ENCODE data around the gene RAB1A. TPM values are rescaled to one million over a fixed set of nuclear protein-coding genes. Genes with fewer than 3 reads are reported as not detected.
"Not testable (repeated sequence)": the region's sequence is repeated elsewhere in the genome, so short reads cannot be mapped to it uniquely, and the experiment has no call there.

The RAB1A gene
- total RNA-seq, 2 donors from 2014 or later = 103 to 136 TPM

DNA sequence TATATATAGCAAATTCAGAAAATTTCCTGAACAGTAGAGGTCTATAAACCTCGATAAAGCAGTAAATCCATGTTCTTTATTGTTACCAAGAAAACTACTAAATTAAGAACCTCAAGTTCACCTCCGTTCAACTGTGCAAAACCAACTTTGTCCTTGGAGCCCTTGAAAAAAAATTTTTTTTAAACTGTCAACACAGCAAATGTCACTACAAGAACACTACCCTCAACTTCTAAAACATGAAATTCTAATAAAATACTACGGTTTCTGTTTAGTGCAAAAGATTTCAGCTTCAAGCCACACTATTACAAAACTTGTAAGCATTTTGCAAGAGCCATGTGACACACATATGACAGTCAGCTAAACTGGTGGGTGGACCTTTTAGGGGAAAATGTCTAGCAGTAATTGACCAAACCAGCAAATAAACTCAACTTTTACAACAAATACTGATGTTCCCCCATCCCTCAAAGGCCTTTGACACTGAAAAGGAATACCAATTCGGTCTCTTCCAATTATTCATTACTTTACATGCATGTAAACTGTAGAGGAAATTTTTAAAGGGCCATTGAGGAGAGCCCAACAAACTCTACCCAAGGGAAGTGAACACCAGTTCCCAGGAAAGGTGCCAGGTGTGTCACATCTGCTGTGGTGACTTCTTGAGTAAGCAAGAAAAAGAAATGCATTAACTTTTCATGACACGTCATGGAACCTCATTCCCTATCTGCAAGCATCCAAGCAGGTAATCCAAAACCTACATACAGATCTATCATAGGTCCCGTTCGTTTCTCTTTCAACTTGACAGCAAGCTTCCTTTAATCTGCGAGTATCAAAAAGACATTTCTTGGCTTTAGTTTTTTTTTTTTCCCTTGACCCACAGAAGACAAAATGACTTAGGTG lies 1.4 kb downstream of the RAB1A start:
- Mint-ChIP-seq H3K27me3 (no peaks in the 10 kb centered on the region), H3K27ac (peak overlapping the region; percentile 93 to 96), H3K4me3 (peak overlapping the region; percentile 96), H3K36me3 (peaks cover 13% of the 10 kb centered on the region), H3K9me3 (no peaks in the 10 kb centered on the region), H3K4me1 (ENCODE audit: low read depth in 2 of 2) (peaks cover 36 to 46% of the 10 kb centered on the region in 2 donors)
- ATAC-seq = no peak
- DNase-seq (ENCODE audit: low spot score) = no peak

DNA sequence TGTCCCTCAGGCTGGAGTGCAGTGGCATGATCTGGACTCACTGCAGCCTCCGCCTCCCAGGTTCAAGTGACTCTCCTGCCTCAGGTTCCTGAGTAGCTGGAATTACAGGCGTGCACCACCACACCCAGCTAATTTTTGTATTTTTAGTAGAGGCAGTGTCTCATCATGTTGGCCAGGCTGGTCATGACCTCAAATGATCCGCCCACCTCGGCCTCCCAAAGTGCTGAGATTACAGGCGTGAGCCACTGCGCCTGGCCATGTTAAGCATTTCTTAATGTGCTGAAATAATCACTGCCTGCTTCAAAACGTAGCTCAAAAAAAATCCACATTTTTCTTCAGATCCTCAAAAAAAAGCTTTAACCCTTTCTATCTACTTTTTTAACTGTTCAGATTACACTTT lies 4.4 kb downstream of the RAB1A start:
- not testable (repeated sequence) for H3K27me3 Mint-ChIP-seq; H3K9me3 Mint-ChIP-seq; DNase-seq (ENCODE audit: low spot score); H3K27ac Mint-ChIP-seq; ATAC-seq
- Mint-ChIP-seq H3K4me3 (peak overlapping the region; percentile 34), H3K4me1 (ENCODE audit: low read depth in 2 of 2) (peaks cover 45 to 60% of the 10 kb centered on the region in 2 donors), H3K36me3 (peaks cover 13% of the 10 kb centered on the region)

GRCh38 chr2:65122313-65122712 lies 7.6 kb downstream of the RAB1A start:
- no peaks in the 10 kb centered on the region for H3K9me3 Mint-ChIP-seq
- no peak for ATAC-seq
- no peak for DNase-seq (ENCODE audit: low spot score)
- H3K4me3 Mint-ChIP-seq = no peak overlapping the region
- H3K27ac Mint-ChIP-seq = no peak overlapping the region
- no peaks in the 10 kb centered on the region for H3K27me3 Mint-ChIP-seq
- no peaks in the 10 kb centered on the region for H3K36me3 Mint-ChIP-seq
- H3K4me1 Mint-ChIP-seq (ENCODE audit: low read depth in 2 of 2) = peaks cover 47% of the 10 kb centered on the region in 2 donors

- no peak for ATAC-seq
- Mint-ChIP-seq H3K4me3 (no peak overlapping the region), H3K27ac (peak overlapping the region in 1 of 2 donors; percentile 8), H3K27me3 (no peaks in the 10 kb centered on the region), H3K9me3 (no peaks in the 10 kb centered on the region), H3K4me1 (ENCODE audit: low read depth in 2 of 2) (peaks cover 46% of the 10 kb centered on the region in 2 donors), H3K36me3 (no peaks in the 10 kb centered on the region)
- DNase-seq (ENCODE audit: low spot score) = no peak
Observed at GRCh38 chr2:65120990-65121693, 8.8 kb downstream of the RAB1A start.

GRCh38 chr2:65116645-65117044 lies 13.3 kb downstream of the RAB1A start:
- no peak for DNase-seq (ENCODE audit: low spot score)
- H3K9me3 Mint-ChIP-seq = no peaks in the 10 kb centered on the region

GRCh38 chr2:65114921-65115320 lies 15.0 kb downstream of the RAB1A start:
- Mint-ChIP-seq H3K9me3 (no peaks in the 10 kb centered on the region), H3K4me1 (ENCODE audit: low read depth in 2 of 2) (peaks cover 34 to 45% of the 10 kb centered on the region in 2 donors), H3K27me3 (no peaks in the 10 kb centered on the region), H3K4me3 (no peak overlapping the region), H3K36me3 (no peaks in the 10 kb centered on the region), H3K27ac (no peak overlapping the region)
- DNase-seq (ENCODE audit: low spot score) (no peak), ATAC-seq (no peak)

More at GRCh38 chr2:65116645-65117044, 13.3 kb downstream of the RAB1A start:
- Mint-ChIP-seq H3K4me3 (no peak overlapping the region), H3K27ac (peak overlapping the region in 1 of 2 donors; percentile 33), H3K27me3 (no peaks in the 10 kb centered on the region), H3K36me3 (no peaks in the 10 kb centered on the region), H3K4me1 (ENCODE audit: low read depth in 2 of 2) (peaks cover 40 to 45% of the 10 kb centered on the region in 2 donors)
- ATAC-seq = no peak

DNA sequence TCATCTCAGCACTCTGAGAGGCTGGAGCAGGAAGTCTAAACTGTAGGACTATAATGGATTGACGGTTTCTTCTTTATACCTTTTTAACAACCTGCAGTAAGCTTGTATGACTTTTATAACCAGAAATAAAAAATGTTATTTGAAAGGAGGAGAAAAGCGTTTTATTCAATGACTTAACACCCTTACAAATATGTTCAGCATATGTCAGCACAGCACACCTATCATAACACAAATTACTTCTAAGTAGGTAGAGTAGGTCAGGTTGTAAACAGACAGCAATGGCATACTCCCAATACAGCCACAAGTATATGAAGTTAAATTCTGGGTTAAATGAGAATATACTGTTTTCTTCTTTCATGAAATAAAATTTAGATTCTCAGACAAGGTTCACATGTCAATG lies 16.1 kb downstream of the RAB1A start:
- H3K9me3 Mint-ChIP-seq = no peaks in the 10 kb centered on the region
- H3K27ac Mint-ChIP-seq = no peak overlapping the region
- H3K4me3 Mint-ChIP-seq = no peak overlapping the region
- DNase-seq (ENCODE audit: low spot score) = no peak
- ATAC-seq = no peak
- H3K27me3 Mint-ChIP-seq = no peaks in the 10 kb centered on the region
- H3K4me1 Mint-ChIP-seq (ENCODE audit: low read depth in 2 of 2) = peaks cover 38 to 45% of the 10 kb centered on the region in 2 donors
- no peaks in the 10 kb centered on the region for H3K36me3 Mint-ChIP-seq

GRCh38 chr2:65113229-65113628 lies 16.7 kb downstream of the RAB1A start:
- Mint-ChIP-seq H3K36me3 (no peaks in the 10 kb centered on the region), H3K4me1 (ENCODE audit: low read depth in 2 of 2) (peaks cover 38 to 45% of the 10 kb centered on the region in 2 donors), H3K27ac (no peak overlapping the region), H3K4me3 (no peak overlapping the region), H3K27me3 (no peaks in the 10 kb centered on the region), H3K9me3 (no peaks in the 10 kb centered on the region)
- no peak for DNase-seq (ENCODE audit: low spot score)
- no peak for ATAC-seq

GRCh38 chr2:65112633-65113032 lies 17.3 kb downstream of the RAB1A start:
- H3K27me3 Mint-ChIP-seq = no peaks in the 10 kb centered on the region
- no peak for DNase-seq (ENCODE audit: low spot score)
- no peak for ATAC-seq
- H3K36me3 Mint-ChIP-seq = no peaks in the 10 kb centered on the region
- H3K9me3 Mint-ChIP-seq = no peaks in the 10 kb centered on the region
- peaks cover 38 to 40% of the 10 kb centered on the region in 2 donors for H3K4me1 Mint-ChIP-seq (ENCODE audit: low read depth in 2 of 2)
- no peak overlapping the region for H3K4me3 Mint-ChIP-seq
- H3K27ac Mint-ChIP-seq = no peak overlapping the region

GRCh38 chr2:65108780-65109179 lies 21.1 kb downstream of the RAB1A start:
- no peak for DNase-seq (ENCODE audit: low spot score)
- Mint-ChIP-seq H3K4me1 (ENCODE audit: low read depth in 2 of 2) (peaks cover 40% of the 10 kb centered on the region in 2 donors), H3K36me3 (no peaks in the 10 kb centered on the region), H3K9me3 (no peaks in the 10 kb centered on the region), H3K27ac (no peak overlapping the region), H3K27me3 (no peaks in the 10 kb centered on the region), H3K4me3 (no peak overlapping the region)
- ATAC-seq = no peak

DNA sequence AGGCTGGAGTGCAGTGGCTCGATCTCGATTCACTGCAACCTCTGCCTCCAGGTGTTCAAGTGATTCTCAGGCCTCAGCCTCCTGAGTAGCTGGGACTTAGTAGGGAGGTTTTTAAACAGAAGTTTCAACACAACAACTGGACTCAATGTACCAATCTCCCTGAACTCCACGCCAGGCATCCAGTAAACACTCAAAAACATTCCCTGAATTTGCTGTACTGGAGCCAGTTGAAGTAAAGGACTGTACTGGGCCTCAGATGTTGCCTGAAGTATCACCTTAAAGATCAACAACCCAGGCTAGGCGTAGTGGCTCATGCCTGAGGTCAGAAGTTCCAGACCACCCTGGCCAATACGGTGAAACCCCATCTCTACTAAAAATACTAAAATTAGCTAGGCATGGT lies 22.4 kb downstream of the RAB1A start:
- DNase-seq (ENCODE audit: low spot score) (no peak), ATAC-seq (no peak)
- H3K4me3 Mint-ChIP-seq = no peak overlapping the region
- no peaks in the 10 kb centered on the region for H3K9me3 Mint-ChIP-seq
- no peaks in the 10 kb centered on the region for H3K36me3 Mint-ChIP-seq
- H3K27ac Mint-ChIP-seq = peak overlapping the region in 1 of 2 donors; percentile 37
- peaks cover 34% of the 10 kb centered on the region in 2 donors for H3K4me1 Mint-ChIP-seq (ENCODE audit: low read depth in 2 of 2)
- H3K27me3 Mint-ChIP-seq = no peaks in the 10 kb centered on the region

DNA sequence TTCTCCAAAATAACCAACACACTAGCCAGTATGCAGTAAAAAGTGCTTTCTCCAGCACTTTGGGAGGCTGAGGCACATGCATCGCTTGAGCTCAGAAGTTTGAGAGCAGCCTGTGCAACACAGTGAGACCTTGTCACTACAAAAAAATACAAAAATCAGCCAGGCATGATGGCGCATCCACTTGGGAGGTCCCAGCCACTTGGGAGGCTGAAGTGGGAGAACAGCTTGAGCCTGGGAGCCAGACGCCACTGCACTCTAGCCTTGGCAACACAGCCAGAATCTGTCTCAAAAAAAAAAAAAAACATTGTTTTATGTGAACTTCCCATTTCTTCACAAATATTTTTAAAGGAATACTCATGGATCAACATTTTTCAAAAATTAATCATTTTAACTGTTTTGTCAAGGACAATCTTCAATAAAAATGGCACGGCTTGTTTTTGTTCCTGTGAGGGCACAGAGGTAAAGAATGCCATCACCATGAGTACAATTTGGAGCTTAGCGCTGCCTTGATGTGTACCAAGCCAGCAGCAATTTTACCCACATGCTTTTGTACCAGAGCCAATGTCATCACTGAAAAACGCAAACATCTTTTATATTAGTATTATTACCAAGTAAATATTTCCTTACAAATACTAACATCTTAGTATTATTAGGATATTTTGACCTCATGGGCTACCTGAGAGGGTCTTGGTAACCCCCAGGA lies 26.7 kb downstream of the RAB1A start:
- Mint-ChIP-seq H3K36me3 (peaks cover 6% of the 10 kb centered on the region), H3K27me3 (no peaks in the 10 kb centered on the region), H3K4me3 (no peak overlapping the region), H3K4me1 (ENCODE audit: low read depth in 2 of 2) (peaks cover 27 to 28% of the 10 kb centered on the region in 2 donors), H3K9me3 (no peaks in the 10 kb centered on the region), H3K27ac (no peak overlapping the region)
- ATAC-seq (no peak), DNase-seq (ENCODE audit: low spot score) (no peak)

GRCh38 chr2:65101071-65101470 lies 28.8 kb downstream of the RAB1A start:
- Mint-ChIP-seq H3K36me3 (peaks cover 6% of the 10 kb centered on the region), H3K9me3 (no peaks in the 10 kb centered on the region), H3K27me3 (no peaks in the 10 kb centered on the region), H3K4me1 (ENCODE audit: low read depth in 2 of 2) (peaks cover 29% of the 10 kb centered on the region in 2 donors), H3K27ac (no peak overlapping the region), H3K4me3 (no peak overlapping the region)
- no peak for DNase-seq (ENCODE audit: low spot score)
- no peak for ATAC-seq

All from natural killer cell treated with Interleukin-12 subunit alpha and Interleukin-12 subunit beta and Interleukin-15 and Interleukin-18, amount 100 ng/mL, for 72 hours (primary cell).